HEK293T (cell line): Measurements from ENCODE around the gene CBX2.

Experiments used
- CTCF ChIA-PET: fragments of 350-600 bp; formaldehyde crosslinking; extraction: SDS; loops from one replicate; lab custom pipeline; 2021; ENCODE audit warnings: antibody characterized with exemption, inconsistent platforms; lab: Yijun Ruan, JAX
- POLR2A ChIA-PET: fragments of 350-600 bp; formaldehyde crosslinking; extraction: SDS; loops from one replicate; lab custom pipeline; 2020; ENCODE audit warnings: antibody characterized with exemption, inconsistent platforms; lab: Yijun Ruan, JAX
- DNase-seq: peaks from one replicate; pipeline ENCODE4 v3.0.0; 2012; ENCODE audit warnings: mixed read lengths; ENCODE audit errors: extremely low spot score
- ARNT ChIP-seq: fragments of 450-650 bp; IDR thresholded peaks from 2 replicates; pipeline ENCODE4 v1.6.1; 2017; ENCODE audit warnings: mild to moderate bottlenecking
- BHLHE40 ChIP-seq: fragments of 450-650 bp; IDR thresholded peaks from 2 replicates; pipeline ENCODE4 v1.6.1; 2016; ENCODE audit warnings: mild to moderate bottlenecking, moderate library complexity, borderline replicate concordance
- CTBP1 ChIP-seq: fragments of 450-650 bp; IDR thresholded peaks from 2 replicates; pipeline ENCODE4 v1.6.1; 2016; ENCODE audit warnings: borderline replicate concordance
- ELF4 ChIP-seq: fragments of 450-650 bp; IDR thresholded peaks from 2 replicates; pipeline ENCODE4 v1.6.1; 2017; ENCODE audit warnings: antibody characterized with exemption
- FOXA1 ChIP-seq: fragments of 450-650 bp; IDR thresholded peaks from 2 replicates; pipeline ENCODE4 v1.6.1; 2016; ENCODE audit warnings: mild to moderate bottlenecking
- FOXK2 ChIP-seq: fragments of 450-650 bp; IDR thresholded peaks from 2 replicates; pipeline ENCODE4 v1.6.1; 2016; ENCODE audit warnings: mild to moderate bottlenecking
- FOXM1 ChIP-seq: fragments of 450-650 bp; IDR thresholded peaks from 2 replicates; pipeline ENCODE4 v1.6.1; 2017; ENCODE audit warnings: mild to moderate bottlenecking, borderline replicate concordance
- HDGF ChIP-seq: fragments of 450-650 bp; IDR thresholded peaks from 2 replicates; pipeline ENCODE4 v1.6.1; 2017; ENCODE audit warnings: antibody characterized with exemption, borderline replicate concordance
- L3MBTL2 ChIP-seq: fragments of 450-650 bp; conservative IDR thresholded peaks from 2 replicates; pipeline ENCODE4 v1.6.1; 2016; ENCODE audit warnings: mild to moderate bottlenecking
- LEF1 ChIP-seq: fragments of 450-650 bp; IDR thresholded peaks from 2 replicates; pipeline ENCODE4 v1.6.1; 2017; ENCODE audit warnings: mild to moderate bottlenecking, borderline replicate concordance
- NFRKB ChIP-seq: fragments of 450-650 bp; IDR thresholded peaks from 2 replicates; pipeline ENCODE4 v1.6.1; 2016; ENCODE audit warnings: mild to moderate bottlenecking, moderate library complexity
- PKNOX1 ChIP-seq: fragments of 450-650 bp; IDR thresholded peaks from 2 replicates; pipeline ENCODE4 v1.6.1; 2016
- SP1 ChIP-seq: fragments of 450-650 bp; IDR thresholded peaks from 2 replicates; pipeline ENCODE4 v1.6.1; 2017
- SUZ12 ChIP-seq: fragments of 450-650 bp; IDR thresholded peaks from 2 replicates; pipeline ENCODE4 v1.6.1; 2016; ENCODE audit warnings: mild to moderate bottlenecking
- TARDBP ChIP-seq: fragments of 450-650 bp; IDR thresholded peaks from 2 replicates; pipeline ENCODE4 v1.6.1; 2016
- ZNF384 ChIP-seq: fragments of 450-650 bp; IDR thresholded peaks from 2 replicates; pipeline ENCODE4 v1.6.1; 2016

CBX2 gene

GRCh38 chr17:79812353-79813258 is 34.7 kb downstream of the CBX2 start:
- ChIA-PET POLR2A (interaction anchor here (0.7 to 5.4 kb wide), 10 partner anchors 9 to 181 kb away, joined by 3 to 58 read pairs (median 12); partner anchors contain the start of genes CBX4 and CBX8), CTCF (interaction anchor here (0.6 to 1.7 kb wide), 12 partner anchors 8 to 187 kb away, joined by 3 to 8 read pairs (median 3); partner anchors contain the start of genes CBX2 and CBX8)
- no peak for DNase-seq
- TF ChIP-seq ZNF384 (no peak), FOXM1 (no peak), PKNOX1 (no peak), ARNT (no peak), NFRKB (no peak), FOXK2 (no peak)

DNA sequence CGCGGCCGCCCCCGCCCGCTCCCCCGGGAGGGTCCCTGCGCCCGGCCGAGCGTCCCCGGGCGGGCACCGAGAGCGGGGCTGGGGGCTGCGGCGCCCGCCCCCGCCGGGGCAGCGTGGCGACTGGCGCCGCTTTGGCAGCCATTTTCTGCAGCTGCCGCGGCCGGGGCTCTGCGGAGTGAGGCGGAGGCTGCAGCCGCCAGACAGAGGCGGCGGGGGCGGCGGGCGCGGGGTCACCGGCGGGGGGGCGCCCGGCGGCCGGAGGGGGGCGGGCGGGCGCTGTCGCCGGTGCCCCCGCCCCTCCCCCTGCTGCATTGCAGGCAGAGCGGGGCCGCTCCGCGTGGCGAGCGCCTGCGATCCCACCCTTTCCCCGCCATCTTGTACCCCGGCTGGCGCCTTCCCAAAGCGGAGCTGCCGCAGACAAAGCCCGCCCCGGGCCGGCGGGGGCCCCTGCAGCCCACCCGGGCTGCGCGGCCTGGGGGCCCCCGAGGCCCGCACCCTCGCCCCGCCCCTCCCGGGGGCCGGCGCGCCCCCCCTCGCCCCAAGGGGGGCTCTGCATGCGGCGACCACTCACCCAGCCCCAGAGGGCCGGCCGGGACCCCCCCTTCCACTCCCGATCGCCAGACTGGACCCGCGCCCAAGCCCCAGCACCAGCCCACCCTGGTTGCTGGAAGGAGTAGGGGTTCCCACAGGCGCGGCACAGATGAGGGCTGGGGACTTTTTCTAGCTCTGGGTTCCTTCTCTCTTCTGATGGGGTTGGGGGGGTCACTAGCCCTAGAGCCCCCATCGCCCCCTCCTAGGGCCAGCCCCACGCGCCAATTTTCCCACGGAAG is 35.6 kb downstream of the CBX2 start:
- CTCF ChIA-PET, result interaction anchor here (0.5 to 1.7 kb wide), 3 partner anchors 15 to 109 kb away, joined by 3 to 5 read pairs (median 3); partner anchors contain the start of gene CBX2
- TF ChIP-seq FOXA1 (no peak), FOXM1 (peak; percentile 44), SUZ12 (no peak), LEF1 (no peak)
- POLR2A ChIA-PET, result interaction anchor here (0.6 to 5.4 kb wide), 13 partner anchors 9 to 180 kb away, joined by 3 to 58 read pairs (median 4); partner anchors contain the start of genes CBX4 and CBX8
- peak; percentile 63 for DNase-seq

DNA sequence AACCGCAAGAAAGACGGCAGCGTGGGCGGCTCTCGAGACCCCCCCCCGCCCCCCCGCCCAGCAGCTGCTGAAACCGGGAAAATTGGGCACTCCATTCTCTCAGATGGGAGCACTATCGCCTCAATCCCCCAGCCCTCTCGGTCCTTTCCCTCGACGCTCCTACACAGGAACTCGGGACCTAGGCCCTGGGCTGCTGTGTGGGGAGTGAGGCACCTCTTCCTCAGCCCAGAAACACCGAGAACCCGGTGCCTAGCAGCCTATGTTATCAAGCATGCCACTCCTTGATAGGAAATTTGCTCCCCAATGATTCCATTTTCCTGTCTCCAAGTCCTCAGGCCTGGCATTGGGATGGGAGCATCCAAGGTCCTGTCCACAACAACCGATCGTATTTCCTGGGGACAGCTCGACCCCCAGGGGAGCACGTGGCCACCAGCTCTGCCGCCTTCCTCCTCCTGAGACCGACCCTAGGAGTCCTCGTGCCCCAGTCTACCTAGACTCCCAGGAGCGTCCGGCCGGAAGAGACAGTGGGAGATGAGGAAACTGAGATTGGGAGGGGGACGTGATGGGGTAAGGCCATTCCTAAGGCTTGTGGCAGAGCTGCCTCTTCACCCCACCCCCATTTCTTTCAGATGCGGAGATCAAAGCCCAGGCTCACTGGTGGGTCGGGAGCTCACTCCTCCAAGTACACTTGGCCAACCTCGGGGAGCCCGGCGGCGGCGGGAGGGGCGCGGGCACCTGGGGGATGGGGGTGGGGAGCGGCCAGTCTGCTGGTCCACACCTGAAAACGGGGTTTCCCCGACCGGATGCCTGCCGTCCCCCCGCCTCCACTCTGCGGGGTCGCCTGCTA is 36.4 kb downstream of the CBX2 start:
- TF ChIP-seq ARNT (no peak), LEF1 (no peak), SP1 (no peak), PKNOX1 (no peak), CTBP1 (no peak), BHLHE40 (no peak)
- ChIA-PET CTCF (interaction anchor here (0.5 kb wide), 1 partner anchor 108 kb away, joined by 3 read pairs; no protein-coding TSS in a partner anchor), POLR2A (interaction anchor here (0.6 to 5.4 kb wide), 12 partner anchors 8 to 179 kb away, joined by 3 to 58 read pairs (median 4); partner anchors contain the start of genes CBX4 and CBX8)
- DNase-seq, result no peak

DNA sequence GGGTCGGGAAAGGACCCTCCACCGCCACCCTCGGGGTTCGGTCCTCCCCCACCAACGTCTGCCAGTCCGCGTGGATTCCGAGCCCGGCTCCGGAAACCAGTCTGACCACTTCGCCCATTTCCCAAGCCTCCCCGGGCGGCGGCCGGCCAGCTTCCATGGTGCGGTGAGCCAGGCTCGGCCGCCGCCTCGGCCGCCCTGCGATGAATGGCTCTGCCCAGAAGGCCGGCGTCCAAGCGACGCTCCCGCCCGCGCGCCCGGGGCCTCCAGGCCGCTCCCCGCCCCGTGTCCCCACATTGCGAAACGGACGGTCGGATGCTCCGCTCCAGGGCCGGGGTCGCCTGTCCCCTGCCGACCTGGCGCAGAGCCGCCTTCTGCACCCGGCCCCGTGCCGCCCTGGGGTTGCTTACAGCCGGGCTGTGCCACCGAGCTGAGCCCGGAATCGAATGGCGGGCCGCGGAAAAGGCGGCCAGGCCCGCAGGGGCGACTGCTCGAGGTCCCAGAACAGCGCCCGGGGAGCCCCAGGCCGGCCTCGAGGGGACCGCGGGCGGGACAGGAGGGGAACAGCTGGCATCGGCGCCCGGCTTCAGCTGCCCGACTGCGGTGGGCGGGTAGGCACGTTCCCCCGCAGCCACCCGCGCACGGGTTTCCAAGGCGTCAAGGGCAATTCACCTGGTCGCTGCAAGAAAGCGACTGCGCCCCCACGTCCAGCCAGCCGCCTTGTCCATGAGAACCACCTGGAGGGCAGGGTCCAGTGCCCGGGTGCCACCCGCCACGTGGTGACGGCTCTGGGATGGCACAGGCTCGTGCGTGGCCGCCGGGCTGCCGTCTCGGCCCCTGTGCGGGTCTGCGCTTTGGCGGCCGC is 37.3 kb downstream of the CBX2 start:
- TF ChIP-seq FOXK2, result no peak
- TF ChIP-seq L3MBTL2, result no peak
- TF ChIP-seq FOXA1, result no peak
- no peak for TF ChIP-seq TARDBP
- TF ChIP-seq NFRKB, result no peak
- no peak for TF ChIP-seq SP1
- TF ChIP-seq LEF1, result no peak
- no peak for TF ChIP-seq ARNT
- no peak for TF ChIP-seq HDGF
- no peak for TF ChIP-seq ZNF384
- TF ChIP-seq FOXM1, result no peak
- no peak for TF ChIP-seq SUZ12
- no peak for TF ChIP-seq ELF4
- no peak for TF ChIP-seq PKNOX1
- ChIA-PET POLR2A (interaction anchor here (4.2 to 5.4 kb wide), 2 partner anchors 21 to 25 kb away, joined by 25 to 58 read pairs; partner anchors contain the start of gene CBX4), CTCF (no interaction called here)
- no peak for DNase-seq
